GDM1 (cell line): Measurements from ENCODE around the gene RASGRF2.

Experiments
- DNase-seq: peaks from one replicate; lab custom pipeline; 2025; lab: John Stamatoyannopoulos, UW

RASGRF2 gene

DNA sequence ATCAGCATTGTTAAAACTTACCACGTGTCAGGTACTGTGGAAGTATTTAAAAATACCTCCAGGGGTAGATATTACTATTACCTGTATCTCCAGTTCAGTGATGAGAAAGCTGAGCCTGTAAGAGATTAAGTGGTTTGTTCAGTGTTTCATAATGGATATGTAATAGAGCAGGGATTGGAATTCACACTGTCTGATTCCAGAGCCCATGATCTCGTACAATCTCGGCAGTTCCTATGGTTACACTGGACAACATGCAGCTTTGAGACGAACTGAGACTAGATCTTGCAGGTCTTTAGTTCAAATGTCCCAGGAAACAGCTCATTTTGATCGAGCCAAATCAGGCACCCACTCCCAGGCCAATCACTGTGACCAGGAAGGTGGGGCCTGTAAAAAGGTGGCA, 8.8 kb upstream of the RASGRF2 start:
- DNase-seq: no peak

DNA sequence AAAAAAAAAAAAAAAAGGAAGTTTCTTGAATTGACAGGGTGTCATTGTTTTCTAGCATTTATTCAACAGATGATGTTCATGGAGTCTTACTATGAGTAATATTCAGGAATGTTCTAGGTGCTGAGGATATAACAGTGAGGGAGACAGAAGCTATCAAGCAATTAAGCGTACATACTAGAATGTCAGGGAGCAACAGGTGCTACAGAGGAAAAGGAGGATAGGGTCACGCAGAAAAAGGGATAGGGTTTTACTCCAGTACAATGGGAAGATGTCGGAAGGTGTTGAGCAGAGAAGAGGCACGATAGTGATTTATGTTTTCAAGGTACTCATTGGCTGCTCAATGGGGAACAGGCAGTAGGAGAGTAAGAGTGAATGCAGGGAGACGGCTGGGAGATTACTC, 6.6 kb upstream of the RASGRF2 start:
- no peak for DNase-seq

DNA sequence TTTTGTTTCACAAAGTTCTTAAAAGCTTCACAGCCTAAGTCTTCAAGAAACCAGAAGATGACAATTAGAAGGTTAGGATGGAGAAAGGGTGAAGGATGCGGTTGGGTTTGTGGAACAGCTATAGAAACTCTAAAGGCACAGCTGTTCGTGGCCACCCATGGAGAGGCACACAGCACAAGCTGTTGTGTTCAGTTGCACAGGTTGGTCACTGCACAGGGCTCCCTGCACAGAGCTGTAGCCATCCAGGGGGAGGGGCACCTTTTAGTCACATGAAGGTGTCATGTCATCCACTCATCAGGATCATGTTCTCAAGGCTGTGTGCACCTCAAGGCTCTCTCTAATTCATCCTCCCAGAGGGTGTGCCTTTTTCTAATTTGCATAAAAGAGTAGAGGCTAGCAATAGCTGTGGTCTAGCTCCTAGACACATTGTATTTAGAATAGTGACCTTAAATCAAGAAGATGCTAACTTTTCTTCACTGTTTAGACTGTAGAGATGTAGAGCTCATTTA, 5.0 kb upstream of the RASGRF2 start:
- no peak for DNase-seq

DNA sequence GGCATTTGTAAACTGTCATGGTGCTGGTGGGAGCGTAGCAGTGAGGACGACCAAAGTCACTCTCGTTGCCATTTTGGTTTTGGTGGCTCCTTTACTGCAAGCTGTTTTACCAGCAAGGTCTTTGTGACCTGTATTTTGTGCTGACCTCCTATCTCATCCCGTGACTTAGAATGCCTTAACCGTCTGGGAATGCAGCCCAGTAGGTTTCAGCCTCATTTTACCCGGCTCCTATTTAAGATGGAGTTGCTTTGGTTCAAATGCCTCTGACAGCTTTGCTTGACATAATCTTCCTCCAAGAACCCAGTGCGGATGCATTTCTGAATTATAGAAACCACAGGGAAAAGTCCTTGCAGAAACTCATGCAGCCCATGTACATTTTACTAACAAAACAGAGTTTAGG, 3.9 kb upstream of the RASGRF2 start:
- DNase-seq: no peak

DNA sequence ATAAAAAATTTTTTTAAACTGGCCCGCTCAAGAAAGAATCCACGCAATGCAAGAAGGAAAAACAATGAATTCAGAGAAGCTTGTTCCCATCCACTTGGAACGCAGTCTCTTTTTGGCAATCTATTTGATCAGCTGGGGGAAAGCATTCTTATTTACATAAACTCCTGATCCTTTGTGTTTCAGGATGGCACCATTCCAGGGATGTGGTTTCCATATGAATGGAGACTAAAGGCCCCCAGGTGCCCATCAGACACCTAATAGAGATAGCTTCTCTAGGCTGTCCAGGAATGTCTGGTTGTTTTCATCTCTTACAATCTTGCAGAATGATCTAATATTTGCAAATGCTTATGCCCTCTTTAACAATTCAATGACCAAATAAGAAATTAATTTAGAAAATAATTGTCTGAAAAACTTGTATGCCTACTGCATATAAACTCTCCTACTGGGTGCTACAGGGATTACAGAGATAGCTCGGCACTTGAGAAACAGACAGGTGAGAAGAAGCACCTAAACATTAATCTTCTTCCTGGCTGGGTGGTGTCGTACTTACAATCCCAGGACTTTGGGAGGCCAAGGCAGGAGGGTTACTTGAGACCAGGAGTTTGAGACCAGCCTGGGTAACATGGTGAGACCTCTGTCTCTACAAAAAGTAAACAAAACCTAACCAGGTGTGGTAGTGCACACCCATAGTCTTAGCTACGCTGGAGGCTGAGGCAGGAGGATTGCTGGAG, 3.0 kb upstream of the RASGRF2 start:
- no peak for DNase-seq

DNA sequence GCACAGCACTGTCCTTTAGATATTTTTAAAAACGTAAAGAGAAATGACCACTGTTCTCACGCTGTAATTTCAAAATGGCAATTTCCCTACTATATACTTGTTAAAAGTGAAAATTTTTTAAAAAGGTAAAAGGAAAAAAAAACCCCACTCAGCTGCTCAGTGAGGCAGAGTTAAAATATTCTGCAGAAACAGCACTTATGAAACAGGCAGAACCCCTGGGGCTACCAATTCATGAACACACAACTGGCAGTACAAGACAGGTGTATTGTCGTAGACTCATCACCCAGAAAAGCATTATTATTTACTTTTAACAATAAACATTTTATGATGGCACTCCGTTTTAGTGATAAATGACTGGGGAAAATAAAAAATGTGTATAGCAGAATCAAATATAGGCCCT, 1.5 kb upstream of the RASGRF2 start:
- no peak for DNase-seq

DNA sequence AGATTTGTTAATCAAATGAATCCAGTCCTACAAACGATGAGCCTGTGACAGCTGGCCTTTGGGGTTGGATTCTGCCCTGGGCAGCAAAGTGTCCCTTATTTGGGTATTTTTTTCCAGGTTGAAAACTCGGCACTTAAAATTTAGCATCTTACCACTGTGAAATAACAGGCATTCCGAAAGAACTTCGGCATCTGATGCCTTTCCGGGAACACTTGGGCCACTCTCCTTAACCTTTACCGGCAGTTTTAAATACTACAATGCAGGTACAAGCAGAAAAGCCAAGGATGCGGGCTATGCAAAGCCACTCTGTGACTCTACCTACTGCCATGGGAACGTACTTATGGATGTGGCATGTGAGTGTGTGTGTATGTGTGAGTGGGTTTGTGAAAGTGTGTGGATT, 1.0 kb upstream of the RASGRF2 start:
- DNase-seq: no peak

DNA sequence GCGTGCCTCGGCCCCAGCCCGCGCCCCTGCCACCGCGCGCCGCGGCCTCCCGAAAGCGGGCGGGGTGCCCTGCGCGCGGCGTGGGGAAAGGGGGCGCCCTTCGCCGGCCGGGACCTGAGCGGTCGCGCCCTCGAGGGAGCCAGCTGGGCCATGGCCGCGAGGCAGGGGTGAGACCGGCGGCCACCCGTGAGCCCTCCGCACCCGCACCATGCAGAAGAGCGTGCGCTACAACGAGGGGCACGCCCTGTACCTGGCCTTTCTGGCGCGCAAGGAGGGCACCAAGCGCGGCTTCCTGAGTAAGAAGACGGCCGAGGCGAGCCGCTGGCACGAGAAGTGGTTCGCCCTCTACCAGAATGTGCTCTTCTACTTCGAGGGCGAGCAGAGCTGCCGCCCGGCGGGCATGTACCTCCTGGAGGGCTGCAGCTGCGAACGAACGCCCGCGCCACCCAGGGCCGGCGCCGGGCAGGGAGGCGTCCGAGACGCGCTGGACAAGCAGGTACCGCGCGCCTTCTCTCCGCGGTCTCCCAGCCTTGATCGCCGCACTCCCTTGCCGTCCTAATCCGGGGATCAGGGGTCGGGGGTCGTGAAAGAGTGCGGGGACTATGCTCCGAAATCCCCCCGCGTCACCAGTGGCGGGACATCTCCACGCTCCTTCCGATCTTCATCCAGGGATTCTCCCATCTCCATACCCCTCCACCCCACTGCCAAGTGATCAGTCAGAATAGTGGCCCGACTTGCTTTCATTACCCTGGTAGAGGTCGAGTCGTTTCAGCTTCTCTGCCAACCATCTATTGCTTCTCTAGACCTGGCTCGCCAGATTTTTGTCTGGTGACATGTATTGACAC, 590 bp downstream of the RASGRF2 start:
- no peak for DNase-seq

DNA sequence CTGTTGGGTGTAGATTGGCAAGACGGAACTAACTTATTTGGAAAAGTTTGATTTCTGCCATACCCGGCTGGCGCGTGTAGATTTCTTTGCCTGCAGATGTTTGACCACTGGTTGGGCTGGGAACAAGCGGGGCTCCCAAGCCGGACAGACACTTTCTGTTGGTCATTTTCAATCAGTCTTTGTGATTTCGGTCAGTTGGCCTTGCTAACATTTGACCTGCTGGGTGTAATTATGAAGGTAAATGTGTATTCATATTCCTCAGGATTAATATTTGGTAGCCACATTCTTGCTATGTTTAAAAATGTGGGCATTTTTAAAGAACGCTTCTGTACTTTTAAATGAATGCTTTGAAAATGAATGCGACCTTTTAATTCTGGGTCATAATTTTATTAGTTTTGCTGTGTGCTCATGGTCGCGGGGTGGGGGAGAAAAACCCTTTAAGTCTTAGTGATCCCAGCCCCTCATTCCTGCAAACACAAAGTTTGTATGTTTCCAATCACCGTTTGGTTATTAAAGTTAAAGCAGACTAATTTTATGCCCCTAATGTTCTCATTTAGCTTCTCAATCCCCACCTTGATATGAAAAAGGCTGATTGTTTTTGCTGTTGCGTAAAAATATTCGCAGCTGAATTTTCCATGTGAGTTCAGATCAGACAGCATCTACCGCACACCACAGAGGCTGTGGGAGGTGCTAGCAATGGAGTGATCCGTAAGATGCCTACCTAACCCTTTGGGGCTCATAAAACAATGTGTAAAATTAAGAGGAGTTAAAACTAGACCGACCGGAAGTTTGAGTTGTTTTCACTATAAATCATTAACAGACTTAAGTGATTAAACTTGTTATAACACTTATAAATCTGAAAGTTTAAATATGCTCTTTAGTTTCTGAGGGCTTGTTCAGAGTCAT, 1.5 kb downstream of the RASGRF2 start:
- DNase-seq: no peak

DNA sequence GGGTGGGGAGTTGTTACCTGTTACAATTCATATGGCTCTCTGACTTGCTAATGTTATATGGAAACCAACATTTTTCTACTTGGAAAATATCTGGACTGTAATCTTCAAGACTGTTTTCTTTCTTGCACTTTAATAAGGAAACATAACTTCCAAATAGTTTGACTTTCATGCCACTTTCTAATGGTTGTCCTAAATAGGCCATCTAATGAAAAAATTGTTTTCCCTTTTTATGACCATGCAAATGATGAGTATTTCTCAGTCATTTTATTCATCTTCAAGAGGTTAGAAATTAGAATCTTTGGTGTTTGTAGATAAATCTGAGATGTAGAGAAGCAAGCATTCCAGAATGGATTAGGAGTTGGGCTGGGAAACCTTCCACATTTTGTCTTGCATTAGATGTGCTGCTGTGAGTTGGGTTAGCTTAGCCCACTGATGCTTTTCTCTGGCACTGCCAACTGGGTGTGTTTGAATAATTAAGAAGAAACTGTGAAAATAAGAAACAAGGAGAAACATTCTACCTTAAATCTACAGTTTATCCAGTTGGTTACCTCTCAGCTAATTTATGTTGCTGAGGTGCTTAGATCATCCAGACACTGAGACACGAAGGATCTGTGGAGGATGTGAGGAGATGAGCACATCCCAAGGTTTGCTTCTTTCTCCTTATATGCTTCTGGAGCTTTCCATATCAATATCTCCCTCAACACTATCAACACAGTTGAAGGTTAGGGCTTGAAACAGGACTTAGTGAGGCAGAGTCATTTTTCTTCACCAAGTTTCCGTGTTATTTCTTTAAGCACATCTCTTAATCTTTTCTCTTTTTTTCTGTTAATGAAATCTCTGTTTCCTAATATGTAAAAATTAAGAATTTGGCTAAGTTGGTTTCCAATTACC, 2.7 kb downstream of the RASGRF2 start:
- DNase-seq: no peak

DNA sequence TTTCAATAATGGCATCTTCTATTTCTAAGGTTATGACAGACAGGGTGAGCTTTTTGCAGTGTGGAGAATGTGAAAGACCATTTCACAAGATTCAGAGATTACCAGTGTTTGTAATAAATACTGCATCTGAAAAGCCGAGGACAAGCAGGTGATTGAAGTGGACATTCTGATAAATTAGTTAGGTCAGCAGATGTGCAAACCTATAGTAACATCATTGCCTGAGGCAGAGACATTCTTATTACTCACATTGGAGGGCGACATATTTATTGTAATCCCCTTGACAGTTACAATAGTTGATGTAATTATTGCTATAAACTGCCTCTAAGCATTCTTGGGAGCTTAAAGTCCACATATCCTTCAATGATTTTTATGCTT, 3.3 kb downstream of the RASGRF2 start:
- DNase-seq: no peak

DNA sequence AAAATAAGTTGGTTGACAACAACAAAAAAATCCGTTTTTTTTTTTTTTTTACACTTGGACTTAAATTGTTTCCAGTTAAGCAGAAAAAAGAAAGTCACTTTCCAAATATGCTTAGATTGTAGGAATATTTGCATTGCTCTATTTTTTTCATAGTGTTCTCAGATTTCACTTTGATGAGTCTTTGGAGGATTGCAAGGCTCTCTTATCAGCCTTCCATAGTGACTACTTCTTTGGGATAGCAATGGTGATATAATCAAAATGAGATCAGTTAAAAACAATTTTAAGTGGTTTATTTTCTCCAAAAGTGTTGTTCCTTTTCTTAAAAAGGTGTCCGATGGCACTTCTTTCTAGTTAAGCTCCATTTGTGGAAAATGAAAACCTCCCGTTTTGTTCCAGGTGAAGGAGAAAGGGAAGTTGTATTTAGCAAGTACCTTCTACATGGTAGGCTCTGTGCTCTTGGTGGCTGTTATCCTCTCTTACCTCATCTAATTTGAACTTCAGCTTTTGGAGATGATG, 3.9 kb downstream of the RASGRF2 start:
- no peak for DNase-seq

DNA sequence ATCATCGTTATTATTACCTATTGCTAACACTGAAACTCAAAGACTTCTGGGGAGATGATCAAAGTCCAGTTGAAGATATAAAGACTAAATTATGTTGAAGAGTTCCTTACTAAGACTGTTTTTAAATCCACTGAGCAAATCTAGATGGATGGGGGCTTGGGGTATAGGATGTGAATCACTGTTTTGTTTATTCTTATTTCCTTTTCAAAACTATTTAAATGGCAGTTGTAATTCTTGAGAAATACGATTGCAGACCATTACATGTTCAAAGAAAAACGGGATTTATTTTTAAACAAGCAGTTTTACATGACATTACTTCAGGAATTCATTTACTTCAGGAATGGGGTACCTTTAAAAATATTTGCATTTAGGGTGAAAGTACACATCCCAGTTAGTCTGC, 4.3 kb downstream of the RASGRF2 start:
- no peak for DNase-seq

DNA sequence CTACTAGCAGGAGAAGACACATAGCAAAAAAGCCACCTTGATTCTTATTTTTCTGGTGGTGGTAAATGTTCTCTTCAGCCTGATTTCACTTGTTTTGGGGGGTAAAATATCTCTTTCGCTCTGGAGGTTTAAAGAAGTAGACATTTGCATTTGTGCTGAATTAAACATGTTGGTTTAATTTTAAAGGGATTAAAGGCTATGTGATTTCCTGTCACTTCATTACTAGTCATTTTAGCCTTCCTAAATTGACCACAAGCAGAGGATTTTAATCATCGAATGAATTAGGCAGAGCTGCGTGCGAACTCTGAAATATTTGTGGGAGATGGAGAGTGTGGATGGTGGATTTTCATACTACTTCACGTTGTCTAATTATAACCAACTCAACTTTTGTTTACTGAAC, 4.8 kb downstream of the RASGRF2 start:
- no peak for DNase-seq

DNA sequence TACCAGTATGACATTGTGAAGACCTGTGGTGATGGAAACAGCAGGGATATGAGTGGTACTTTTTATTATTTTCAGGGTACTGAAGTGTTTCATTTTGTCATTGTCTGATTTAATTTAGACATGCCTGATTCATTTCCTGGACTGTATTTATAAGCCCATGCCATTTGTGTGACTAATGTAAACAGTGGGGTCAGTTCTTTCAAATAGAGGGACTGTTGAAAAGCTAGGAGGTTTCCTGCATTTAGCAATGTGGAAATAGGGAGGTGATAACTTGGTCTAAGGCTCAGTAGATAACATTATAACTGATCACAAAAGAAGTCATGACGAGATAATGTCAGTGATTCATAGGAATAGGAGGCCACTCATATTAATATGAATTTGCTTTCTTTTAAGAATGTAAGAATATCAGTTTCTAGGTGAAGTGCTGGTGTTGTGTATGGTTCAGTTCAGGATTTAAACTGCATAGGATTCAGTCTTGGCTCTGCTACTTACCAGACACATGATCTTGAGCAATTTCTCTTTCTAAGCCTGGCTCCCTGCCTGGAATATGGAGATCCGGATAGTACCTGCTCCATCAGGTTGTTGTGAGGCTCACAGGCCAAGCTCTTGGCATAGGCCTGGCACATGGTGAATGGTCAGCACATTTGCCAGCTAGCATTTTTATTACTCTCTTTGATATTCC, 7.5 kb downstream of the RASGRF2 start:
- no peak for DNase-seq

DNA sequence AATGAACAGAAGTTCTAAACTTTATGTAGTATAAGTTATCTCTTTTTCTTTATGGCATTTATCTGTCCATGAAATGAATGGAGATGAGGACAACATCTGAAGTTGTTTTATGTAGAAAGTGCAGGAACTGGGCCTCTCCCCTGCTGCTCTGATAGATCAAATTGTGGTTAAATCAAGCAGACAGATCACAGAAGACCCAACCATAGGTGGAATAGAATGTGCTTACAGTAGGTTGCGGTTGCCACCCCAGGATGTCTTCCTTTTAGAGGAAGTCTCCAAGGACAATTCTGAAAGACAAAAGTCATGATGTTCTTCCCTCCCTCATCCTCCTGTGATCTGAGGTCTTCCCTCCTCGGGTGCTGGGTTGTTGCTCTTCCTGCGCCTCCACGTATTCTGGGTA, 12.9 kb downstream of the RASGRF2 start:
- no peak for DNase-seq

DNA sequence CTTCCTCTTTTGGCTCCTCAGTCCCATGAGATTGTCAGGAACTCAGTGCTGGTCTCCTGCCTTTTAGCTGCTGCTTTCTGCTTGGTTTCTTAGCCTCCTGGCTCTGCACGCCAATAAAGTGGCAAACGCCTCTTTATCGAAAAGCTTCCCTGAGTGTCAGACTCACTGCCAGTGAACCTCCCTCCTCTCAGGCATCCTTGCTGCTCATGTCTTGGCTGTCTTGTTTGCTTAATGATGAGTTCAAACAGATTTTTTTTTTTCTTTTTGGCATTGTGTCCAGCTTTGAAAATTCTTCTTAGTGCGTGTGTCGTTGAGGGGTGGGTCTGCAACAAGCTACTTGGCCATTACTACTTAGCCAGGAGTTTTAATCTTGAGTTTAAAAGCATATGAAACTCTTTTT, 14.9 kb downstream of the RASGRF2 start:
- DNase-seq: no peak

DNA sequence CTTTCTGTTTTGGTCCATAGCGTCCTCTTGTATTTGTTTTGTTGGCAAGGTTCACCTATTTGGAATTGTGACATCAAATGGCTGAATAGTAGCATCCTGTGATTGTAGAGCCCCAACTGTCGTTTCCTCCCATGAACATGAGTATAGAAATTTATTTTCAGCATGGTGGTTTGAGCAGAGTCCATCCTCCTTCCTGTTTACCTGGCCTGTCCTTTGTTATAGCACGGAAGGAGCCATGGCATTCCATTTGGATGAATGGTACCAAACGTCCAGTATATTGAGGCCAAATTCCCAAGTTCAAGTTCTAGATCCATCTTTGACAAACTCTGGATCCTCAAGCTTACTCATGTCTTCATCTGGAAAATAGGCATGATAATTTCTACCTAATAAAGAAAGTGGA, 16.8 kb downstream of the RASGRF2 start:
- DNase-seq: no peak

DNA sequence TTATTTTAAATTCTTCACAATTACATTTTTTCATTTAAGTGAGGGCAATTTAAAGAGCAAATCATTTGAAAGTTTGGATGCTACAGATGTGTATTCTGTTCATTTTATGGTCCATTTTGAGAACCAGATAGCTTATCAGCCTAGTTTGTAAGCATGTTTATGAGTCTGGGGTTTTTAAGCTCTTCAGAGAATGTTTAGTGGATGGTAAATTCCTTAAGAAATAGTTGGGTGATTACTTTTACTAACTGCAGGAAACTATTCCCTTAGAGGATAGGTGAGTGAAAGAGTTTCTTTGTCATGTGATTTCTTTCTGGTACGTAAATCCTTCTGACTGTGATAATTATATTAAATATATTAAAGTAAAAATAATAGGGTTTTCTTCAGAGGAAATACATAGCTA, 17.6 kb downstream of the RASGRF2 start:
- no peak for DNase-seq

DNA sequence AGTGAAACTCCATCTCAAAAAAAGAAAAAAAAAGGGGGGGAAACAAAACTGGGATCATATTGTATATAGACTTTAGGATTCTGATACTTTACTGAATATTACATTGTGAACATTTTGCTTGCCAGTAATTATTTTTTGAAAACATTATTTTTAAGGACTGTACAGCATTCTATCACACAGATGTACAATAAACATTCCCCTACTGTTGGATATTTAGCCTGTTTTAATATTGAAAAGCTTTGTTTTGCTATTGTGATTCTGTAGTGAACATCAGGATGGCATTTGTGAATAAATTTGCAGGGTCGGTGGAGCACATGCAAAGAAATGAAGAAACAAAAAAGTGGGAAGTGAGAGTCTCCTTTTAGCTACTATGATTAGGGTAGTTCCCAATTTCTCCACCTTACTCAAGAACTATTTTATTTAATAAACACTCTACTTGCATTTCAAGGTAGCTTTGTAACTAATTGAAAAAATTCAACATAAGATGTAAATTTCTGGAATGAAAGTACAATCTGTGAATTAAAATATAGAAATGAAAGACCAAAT, 18.7 kb downstream of the RASGRF2 start:
- DNase-seq: no peak
